Cerebellar cortex (tissue), 1 donor: ENCODE results near the gene HEATR3.
A peak's percentile ranks its signal among the peaks of the same experiment; 100 is the strongest.

Source experiments
- DNase-seq: peaks from one replicate; pipeline ENCODE4 v3.0.0-alpha.2; 2015; ENCODE audit warnings: low spot score

Gene HEATR3

DNA sequence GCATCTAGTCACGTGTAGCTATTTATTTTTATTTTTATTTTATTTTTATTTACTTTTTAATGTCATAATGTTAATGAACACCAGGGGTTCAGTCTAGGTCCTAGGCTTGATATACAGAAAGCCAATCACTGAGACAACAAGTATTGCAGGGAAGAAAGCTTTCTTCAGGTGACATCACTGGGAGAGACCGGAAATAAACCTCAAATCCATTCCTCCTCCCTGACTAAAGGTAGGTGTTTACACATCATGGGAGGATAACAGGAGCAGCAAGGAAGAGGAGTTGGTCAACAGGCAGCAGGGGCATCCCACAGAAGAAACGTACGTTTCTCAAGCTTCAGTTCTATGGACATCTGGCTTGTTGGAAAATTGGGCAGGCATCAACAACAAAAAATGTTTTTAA is 9.5 kb upstream of the HEATR3 start:
- DNase-seq = no peak

DNA sequence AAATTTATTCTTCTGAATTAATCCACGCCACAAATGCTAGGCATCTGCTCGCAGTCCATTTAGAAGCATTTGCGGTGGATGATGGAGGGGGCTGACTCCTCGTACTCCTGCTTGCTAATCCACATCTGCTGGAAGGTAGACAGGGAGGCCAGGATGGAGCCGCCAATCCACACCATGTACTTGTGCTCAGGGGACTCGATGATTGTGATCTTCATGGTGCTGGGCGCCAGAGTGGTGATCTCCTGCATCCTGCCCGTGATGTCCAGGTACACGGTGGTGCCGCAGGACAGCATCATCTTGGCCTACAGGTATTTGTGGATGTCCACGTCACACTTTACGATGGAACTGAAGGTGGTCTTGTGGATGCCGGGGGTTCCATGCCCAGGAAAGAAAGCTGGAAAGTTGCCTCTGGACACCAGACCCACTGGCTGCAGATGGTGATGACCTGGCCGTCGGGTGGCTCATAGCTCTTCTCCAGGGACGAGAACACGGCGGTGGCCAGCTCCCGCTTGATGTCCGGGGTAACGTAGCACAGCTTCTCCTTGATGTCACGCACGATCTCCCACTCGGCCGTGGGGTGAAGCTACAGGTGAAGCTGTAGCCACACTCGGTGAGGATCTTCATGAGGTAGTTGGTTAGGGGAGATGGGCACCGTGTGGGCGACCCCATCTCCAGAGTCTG is 7.5 kb upstream of the HEATR3 start:
- DNase-seq = no peak

DNA sequence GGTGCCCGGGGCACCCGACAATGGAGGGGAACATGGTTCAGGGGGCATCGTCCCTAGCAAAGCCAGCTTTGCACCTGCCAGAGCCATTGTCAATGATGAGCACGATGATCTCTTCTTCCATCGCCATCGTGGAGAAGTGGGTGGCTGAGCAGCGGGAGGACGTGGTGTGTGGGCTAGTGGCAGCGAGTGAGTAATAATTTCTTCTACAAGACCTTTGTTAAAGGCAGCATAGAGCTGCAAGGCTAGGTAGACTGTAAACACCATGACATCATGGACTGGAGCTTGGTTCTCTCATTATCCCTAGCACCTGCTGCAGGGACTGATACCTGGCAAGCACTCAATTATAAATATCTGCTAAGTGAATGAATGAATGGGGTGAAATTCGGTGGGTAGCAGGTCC is 6.7 kb upstream of the HEATR3 start:
- DNase-seq = no peak

DNA sequence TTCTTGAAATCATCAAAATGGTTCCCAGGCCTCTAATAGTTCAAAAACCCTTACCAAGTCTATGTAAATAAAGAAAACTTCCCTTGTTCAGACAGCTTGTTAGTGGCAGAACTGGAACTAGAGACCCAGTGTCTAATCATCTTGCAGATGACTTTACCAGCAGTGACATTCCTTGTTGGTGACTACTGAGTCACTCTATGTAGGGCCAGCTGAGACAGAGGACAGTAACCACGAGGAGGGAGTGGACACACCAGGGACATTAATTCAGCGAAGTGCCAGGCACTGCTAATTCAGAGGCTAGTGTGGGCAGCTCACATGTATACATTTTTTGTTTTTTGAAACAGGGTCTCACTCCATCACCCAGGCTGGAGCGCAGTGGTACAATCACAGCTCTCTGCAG is 6.1 kb upstream of the HEATR3 start:
- DNase-seq = no peak

DNA sequence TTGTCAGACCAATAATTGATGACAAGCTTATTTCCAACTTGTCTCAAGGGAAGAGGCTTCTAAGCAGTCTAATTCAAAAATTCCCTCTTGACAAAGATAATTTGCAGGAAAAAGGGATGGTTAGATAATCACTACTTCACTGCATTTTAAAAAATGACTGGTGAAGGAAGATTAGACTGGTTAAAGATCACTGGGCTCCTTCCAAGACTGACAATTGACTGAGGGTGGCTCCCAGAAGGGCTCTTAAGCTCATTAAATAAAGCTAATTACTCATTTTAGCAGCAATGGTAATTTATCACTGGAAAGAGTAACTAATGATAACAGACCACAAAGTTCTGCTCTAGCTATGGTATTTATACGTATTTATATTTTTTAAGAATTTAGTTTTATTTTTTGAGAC is 4.4 kb upstream of the HEATR3 start:
- no peak for DNase-seq

DNA sequence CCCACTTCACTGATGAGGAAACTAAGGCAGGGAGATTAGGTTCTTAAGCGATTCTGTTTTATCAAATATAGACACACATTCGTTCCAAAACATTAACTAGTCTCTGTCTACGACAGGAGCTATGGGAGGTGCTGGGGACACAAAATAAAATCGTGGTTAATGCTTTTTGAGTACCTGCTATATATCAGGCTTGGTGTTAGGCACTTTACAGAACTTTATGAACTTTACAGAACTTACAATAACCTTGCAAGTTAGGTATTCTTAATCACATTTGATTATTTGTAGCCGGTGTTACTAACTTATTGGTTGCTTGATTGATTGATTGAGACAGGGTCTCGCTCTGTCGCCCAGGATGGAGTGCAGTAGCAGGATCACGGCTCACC is 538 bp upstream of the HEATR3 start:
- DNase-seq = no peak

DNA sequence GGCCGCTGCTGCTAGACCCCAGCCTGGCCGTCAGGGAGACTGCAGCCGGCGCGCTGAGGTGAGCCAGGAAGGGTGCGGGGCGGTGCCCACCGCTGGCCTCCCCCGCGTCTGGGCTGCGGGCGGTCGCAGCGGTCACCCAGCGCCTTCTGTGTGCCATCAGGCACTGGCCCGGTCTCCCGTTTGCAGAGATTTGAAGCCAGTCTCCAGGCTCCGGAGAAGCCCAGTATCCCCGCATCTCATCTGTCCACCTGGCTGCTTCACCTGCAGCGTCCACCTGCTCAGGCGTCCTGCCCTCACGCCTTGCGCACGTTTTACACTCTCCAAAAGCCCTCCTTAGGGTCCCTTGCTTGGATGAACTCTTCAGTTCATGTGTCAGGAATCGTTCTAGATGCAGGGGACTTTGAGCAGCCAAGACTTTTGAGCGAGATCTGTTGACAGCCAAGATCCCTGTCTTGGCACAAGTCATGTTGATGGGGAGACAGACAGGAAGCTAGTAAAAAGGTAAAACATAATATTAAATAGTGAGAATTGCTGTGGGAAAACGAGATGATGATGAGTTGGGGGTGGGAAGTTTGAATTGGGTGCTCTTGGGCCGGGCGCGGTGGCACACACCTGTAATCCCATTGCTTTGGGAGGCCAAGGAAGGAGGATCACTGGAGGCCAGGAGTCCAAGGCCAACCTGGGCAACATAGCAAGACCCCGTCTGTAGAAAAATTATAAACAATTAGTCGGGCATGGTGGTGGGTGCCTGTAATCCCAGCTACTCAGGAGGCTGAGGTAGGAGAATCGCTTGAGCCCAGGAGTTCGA is 916 bp downstream of the HEATR3 start:
- DNase-seq = no peak

DNA sequence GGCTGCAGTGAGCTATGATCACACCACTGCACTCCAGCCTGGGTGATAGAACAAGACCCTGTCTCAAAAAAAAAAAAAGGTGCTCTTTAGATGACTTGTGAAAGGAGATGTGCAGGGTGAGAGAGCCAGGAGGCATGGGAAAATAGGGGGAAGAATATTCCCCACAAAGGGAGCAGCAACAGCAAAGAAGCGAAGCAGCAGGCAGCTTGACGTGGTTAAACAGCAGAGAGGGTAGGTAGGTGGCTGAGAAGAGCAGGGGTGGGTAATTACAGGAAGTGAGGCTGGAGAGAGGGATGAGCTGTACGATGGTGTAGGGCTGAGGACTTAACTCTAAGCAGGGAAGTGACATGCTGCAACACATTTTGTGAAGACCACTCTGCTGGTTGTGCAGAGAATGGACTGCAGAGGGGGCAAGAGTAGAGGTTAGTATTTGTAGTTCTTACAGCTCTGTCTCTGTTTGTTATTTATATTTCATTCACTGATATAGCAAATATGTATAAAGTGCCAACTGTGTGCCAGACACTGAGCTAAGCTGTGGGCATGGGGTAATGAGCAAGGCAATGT is 1.6 kb downstream of the HEATR3 start:
- DNase-seq = peak; percentile 52

DNA sequence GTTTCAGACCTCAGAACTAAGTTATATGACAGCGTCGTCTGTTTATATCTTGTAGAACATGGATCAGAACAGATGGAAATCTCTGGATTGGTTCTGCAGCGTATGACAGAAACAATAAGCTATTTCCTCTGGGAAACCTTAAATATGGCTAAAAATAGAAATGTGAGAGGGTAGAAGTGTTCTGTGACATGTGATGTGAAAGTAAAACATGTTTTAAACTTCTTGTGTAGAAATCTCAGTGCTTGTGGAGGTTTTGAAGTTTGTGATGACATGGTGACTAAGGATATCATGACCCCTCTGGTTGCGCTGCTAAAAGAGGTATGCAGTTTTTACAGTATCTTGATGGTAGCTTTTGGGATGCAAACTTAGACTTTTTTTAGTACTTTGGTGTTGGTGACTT is 2.8 kb downstream of the HEATR3 start:
- DNase-seq = no peak

DNA sequence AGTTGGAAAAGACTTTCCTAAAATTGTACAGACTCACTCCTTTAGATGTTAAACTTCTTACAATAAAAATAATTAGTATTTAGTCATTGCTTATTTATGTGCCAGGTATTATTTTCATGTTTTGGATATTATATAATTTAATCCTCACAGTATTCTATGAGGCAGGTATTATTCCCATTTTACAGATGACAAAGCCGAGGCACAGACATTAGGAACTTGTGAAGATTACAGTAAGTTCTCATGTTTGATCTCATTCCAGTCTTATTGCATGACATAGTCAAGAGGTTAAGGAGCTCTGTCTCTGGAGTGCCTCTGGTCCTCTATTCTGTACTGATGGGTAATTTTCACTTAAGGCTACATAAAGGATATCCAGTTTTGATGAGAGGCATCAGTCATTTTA is 3.3 kb downstream of the HEATR3 start:
- DNase-seq = no peak

DNA sequence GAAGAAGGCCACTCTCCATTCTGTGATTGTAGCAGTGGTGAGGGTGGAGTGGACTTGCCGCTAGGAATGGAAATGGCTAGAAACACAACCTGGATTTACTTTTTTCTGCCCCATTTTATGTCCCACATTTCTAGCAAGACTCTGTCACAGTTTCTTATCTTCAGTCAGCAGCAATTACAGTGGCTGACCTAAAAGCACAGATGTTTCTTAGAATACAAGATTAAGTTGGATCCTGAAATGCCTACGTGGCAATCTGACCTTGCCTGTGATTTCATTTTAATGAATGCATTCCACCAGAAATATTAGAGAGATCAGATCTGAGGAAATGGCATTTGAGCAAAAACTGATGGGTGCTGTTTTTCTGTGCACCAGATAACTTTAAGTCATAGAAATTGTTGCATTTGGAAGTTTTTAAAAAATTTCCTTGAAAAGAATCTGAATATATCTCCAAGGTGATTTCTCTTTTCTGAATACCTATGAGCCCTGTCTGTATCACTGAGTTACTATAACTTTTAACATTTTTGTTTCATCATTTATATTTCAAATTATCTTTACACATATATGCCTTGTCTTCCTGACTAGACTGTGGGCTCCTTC is 5.4 kb downstream of the HEATR3 start:
- DNase-seq = no peak

DNA sequence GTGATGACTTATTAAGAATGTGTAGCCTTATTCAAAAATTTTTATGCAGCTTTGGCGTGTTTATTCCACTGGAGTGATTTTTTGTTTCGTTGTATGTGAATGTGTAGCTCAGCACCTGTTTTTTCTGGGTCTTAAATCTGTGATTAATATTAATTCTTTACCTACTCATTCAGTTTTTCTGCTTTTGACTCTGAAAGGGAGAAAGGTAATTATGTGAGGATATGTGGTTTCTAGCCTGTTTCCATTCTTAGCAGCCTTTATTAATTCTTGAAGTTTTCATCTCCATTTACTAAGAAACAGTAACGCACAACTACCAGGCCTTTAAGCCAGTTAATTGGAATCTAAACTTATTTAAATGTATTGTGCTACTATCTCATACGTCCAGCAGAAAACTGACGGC is 7.0 kb downstream of the HEATR3 start:
- no peak for DNase-seq

DNA sequence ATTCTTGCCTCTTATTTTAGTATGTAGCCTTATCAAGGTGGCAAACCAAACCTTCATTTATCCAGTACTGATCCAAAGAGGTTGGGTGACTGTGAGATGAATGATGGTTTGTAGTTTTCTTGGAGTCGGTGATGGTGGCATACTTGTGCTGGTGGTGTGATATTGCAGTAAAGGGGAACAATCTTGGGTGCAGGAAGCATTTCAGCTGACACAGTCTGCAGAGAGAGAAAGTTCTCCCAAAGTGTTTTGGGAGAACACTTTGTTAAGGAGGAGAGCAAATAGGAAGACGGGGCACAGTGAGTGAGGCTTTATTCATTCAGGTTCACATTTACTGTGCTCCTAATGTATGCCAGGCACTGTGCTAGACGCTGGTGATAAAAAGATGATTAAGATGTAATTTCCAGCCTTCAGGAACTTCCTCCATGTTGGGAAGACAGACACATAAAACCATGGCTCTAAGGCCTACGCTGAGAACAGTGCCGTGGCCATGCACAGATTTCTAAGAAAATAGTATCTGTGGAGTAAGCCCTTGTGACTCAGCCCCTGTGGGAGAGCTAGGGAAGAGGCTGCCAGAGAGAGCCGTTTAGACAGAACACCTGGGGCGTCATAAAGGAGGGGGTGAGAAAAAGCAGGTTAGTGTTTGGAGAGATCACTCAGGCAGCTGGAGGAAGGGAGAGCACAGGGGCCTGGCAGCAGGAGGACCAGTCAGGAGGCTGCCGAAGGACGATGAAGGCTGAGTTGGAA is 13.8 kb downstream of the HEATR3 start:
- no peak for DNase-seq

DNA sequence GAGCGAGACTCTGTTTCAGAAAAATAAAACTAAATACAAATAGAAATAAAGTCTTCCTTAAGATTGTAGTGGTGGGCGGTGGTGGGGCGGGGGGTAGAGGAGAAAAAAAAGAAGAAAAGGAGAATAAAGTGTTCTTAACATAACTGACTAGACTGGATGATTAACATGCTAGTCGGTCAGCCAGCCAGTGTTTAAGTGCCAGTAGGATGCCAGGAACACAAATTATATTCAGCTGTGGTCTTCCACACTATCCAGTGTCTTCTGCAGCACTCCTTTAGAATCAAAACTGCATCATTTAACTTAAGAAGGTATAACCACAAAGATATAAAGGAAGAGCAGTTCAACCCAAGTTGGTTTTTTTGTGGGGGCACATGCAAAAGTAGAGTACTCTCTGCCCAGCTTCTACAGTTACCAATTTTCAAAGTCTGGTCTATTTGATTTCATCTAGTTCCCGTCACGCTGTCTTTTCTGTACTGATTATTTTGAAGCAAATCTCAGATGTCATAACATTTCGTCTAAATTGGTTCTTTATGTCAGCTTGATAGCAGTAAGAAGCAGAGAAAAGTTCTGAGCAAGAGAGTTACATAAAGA is 15.8 kb downstream of the HEATR3 start:
- DNase-seq = no peak

DNA sequence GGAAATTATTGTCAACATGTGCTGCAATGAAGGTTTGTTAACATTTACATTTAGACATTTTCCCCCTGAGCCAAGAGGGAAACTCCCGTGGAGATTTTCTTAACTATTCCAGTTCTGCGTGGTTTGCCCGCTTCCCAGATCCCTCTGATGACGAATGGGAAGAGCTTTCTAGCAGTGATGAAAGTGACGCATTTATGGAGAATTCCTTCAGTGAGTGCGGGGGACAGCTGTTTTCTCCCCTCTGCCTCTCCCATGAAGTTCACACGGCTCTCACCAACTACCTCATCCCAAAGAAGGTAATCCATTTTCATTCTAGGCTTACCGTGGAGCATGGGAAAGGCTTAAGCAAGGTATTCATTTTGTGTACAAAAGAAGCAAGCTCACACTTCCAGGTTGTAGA is 18.2 kb downstream of the HEATR3 start:
- DNase-seq = no peak

DNA sequence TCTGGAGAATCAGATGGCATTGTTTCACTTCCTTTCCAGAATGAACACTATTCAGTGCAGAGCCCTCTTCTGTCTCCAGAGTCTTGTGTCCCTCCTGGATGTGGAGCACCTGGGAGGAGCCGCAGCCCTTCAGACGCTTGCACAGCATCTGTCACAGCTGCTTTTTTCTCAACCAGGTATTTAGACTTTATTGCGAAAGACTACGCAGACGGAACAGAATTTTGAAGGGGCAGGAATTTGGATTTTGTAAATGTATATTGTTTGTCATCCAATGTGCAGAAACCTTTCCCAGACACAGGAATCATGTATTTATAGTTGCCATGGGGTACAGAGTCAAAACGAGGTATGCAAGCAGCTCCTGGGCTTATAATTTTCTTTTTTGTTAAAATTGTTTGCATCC is 20.4 kb downstream of the HEATR3 start:
- DNase-seq = no peak

DNA sequence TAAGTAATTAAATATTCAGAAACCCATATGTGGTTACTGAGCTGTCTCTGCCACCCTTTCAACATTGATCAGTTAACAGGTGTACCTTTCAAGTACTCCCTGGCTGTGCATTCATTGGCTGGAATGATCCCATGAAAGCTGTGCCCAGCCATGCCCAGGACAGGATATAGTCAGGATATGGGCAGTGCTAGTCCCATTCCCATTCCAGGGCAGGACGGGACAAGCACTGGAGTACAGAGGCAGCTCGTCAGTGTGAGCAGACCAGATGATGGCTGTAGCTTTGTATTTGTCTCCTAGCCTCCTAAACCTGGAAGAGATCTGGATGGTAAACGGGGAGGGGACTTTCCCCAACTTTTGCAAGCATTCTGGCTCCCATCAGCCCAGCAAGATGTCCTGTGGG is 22.5 kb downstream of the HEATR3 start:
- DNase-seq = no peak

DNA sequence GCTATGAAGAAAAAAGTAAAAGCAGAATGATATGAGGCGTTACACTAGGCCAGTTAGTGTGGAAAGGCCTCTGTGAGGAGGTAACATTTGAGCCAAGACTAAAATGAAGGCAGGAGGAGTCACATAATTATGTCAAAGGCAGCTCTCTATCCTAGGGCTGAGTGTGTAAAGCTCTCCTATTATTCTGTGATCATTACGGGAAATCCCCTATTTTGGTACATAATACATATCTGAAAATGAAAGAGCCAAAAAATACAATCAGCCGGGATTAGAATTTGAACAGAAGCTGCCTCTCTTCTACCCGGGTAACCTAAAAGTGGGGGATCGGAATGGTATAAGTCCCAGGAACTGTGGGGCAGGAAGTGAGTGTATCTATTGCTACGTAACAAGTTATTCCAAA is 27.1 kb downstream of the HEATR3 start:
- DNase-seq = no peak

DNA sequence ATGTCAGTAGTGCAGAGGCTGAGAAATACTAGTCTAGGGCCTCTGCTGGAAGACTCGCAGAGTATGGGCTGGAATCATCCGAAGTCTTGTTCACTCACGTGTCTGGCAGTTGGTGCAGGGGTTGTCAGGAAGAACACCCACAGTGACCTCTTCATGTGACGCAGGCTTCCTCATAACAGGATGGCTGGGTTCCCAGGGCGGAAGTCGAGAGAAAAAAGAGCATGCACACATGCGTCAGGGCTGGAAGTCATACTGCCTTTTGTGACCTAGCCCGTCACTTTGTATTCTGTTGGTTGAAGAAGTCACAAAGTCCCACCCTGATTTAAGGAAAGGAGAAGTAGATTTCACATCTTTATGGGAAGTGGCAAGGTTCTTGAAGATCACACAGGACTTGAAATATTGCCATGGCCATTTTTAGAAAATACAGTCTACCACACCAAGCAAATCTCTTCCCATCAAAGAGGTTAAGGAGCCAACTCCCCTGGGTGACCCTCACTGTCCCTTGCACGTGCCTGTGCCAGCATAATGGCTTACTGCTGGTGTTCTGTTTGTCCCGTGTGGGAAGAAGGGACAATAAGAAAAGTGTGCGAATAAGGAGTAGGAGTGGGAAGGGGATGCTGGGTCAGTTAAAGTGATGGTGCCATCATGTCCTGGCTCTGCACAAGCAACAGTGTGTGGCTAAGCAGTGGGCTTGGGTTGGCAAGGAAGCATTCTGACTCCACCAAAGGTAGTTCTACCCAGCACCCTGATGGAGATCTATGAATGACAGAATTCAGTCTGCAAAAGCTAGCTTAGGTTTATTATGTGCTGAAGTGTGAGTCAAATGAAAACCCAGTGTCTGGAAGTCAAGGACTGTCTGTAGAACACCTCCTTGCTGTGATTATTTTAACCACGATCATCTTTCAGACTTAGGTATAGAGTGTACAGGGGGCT is 28.1 kb downstream of the HEATR3 start:
- DNase-seq = peak; percentile 15

DNA sequence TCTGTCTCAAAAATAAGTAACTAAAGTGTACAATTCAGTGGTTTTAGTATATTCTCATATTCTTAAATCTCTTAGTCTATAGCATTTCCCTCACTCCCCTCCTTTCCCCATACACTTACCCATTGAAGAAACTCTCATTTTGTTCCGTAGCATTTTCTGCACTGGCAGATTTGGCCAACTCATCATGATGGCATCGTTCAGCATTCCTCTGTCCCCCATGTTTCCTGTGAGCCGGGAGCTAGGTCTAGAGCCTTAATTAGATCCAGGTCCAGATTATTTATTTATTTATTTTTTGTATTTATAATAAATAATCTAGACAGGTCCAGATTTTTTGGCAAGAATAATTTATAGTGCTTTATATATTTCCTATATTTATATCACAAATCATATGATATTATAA is 31.0 kb downstream of the HEATR3 start:
- DNase-seq = no peak
